ENCODE measurements around the gene CYFIP1. TPM values are rescaled to one million over a fixed set of nuclear protein-coding genes. Genes with fewer than 3 reads are reported as not detected.

The CYFIP1 gene
- total and polyA plus RNA-seq, 9 of the 15 experiments (the other 6 are each of a cell fraction or from before 2014, with no cell fraction given): 3.8 to 59.8 (median 28.3) TPM

- TF ChIP-seq ARID3A (IDR thresholded peaks at IDR 0.05; ENCODE audit: borderline replicate concordance, low read depth, low read length): no peak
- no peak for TF ChIP-seq ZNF23 (CRISPR knock-in tag; IDR thresholded peaks at IDR 0.05)
- no peak for TF ChIP-seq ARID4B (CRISPR knock-in tag; IDR thresholded peaks at IDR 0.05)
- no peak for TF ChIP-seq ZC3H4 (CRISPR knock-in tag; IDR thresholded peaks at IDR 0.05; ENCODE audit: borderline replicate concordance)
- no peak for TF ChIP-seq ZKSCAN1 (IDR thresholded peaks at IDR 0.05; ENCODE audit: low read depth, low read length)
- no peak for TF ChIP-seq ZNF41 (CRISPR knock-in tag; conservative IDR thresholded peaks at IDR 0.05)
- no peak for TF ChIP-seq RBM17 (IDR thresholded peaks at IDR 0.05; ENCODE audit: borderline replicate concordance, low read depth, low read length)
- TF ChIP-seq ZNF695 (CRISPR knock-in tag; IDR thresholded peaks at IDR 0.05): no peak
- TF ChIP-seq FOXK2 (conservative IDR thresholded peaks at IDR 0.05 in 1 of 2, IDR thresholded peaks at IDR 0.05 in 1 of 2; ENCODE audit: low read depth in 2 of 2): peak; percentile 49 to 68; a peak in 2 of 4 replicates
- no peak for TF ChIP-seq SFPQ (IDR thresholded peaks at IDR 0.05; ENCODE audit: low read depth, low read length)
- TF ChIP-seq ZMIZ1 (IDR thresholded peaks at IDR 0.05; ENCODE audit: low read depth in 2 of 2, low read length in 2 of 2): no peak
- TF ChIP-seq ZFP1 (CRISPR knock-in tag; IDR thresholded peaks at IDR 0.05): no peak
- no peak for TF ChIP-seq NR3C1 (CRISPR knock-in tag; IDR thresholded peaks at IDR 0.05)
- TF ChIP-seq PRMT5 (CRISPR knock-in tag; IDR thresholded peaks at IDR 0.05): no peak
Observed at GRCh38 chr15:22888120-22888859, 91.9 kb downstream of the CYFIP1 start (continued).

Measured in K562 (cell line).